GM06990 (cell line): Measurements from ENCODE around the gene GCA.

Experiments
- DNase-seq: peaks from one replicate; pipeline ENCODE4 v3.0.0-alpha.2; 2011; ENCODE audit not compliant: insufficient read length; ENCODE audit errors: extremely low read depth
- H3K27me3 ChIP-seq: replicated peaks from 2 replicates; pipeline ENCODE4 v1.6.0; 2011; ENCODE audit warnings: low read length; ENCODE audit not compliant: control insufficient read depth, insufficient read depth
- H3K36me3 ChIP-seq: 2 replicates; pipeline ENCODE4 v1.5.1; 2011; ENCODE audit warnings: low read length; ENCODE audit not compliant: control insufficient read depth, insufficient read depth
- H3K4me3 ChIP-seq: replicated peaks from 2 replicates; pipeline ENCODE4 v1.5.1; 2011; ENCODE audit warnings: low read depth, mild to moderate bottlenecking, control low read depth, low read length
- CTCF ChIP-seq: IDR thresholded peaks from 2 replicates; pipeline ENCODE4 v1.5.1; 2011; ENCODE audit warnings: low read length, control low read depth, mild to moderate bottlenecking, inconsistent platforms; ENCODE audit not compliant: insufficient read depth, poor library complexity, severe bottlenecking

The GCA gene

GRCh38 chr2:162315938-162316337 lies 28.0 kb upstream of the GCA start:
- Histone ChIP-seq H3K36me3 (no peaks in the 10 kb centered on the region; the same call in 1 of the 2 replicates), H3K4me3 (peak overlapping the region; percentile 100), H3K27me3 (no peaks in the 10 kb centered on the region)
- TF ChIP-seq CTCF = no peak
- no peak for DNase-seq

- Histone ChIP-seq H3K4me3 (peak overlapping the region; percentile 100), H3K27me3 (no peaks in the 10 kb centered on the region), H3K36me3 (no peaks in the 10 kb centered on the region; the same call in 1 of the 2 replicates)
- TF ChIP-seq CTCF = no peak
- DNase-seq = no peak
Measured at GRCh38 chr2:162316590-162316989, 27.3 kb upstream of the GCA start.

GRCh38 chr2:162317058-162317742 lies 26.7 kb upstream of the GCA start:
- DNase-seq = no peak
- H3K4me3 ChIP-seq = peak overlapping the region; percentile 100

GRCh38 chr2:162317861-162318327 lies 26.0 kb upstream of the GCA start:
- H3K27me3 ChIP-seq = no peaks in the 10 kb centered on the region
- TF ChIP-seq CTCF = no peak
- H3K36me3 ChIP-seq = no peaks in the 10 kb centered on the region; the same call in 1 of the 2 replicates
- peak; percentile 58 for DNase-seq
- H3K4me3 ChIP-seq = peak overlapping the region; percentile 100

More at GRCh38 chr2:162317058-162317742, 26.7 kb upstream of the GCA start:
- H3K36me3 ChIP-seq = no peaks in the 10 kb centered on the region; the same call in 1 of the 2 replicates
- TF ChIP-seq CTCF = no peak
- H3K27me3 ChIP-seq = no peaks in the 10 kb centered on the region

GRCh38 chr2:162318328-162319180 lies 25.4 kb upstream of the GCA start, which contains the start of gene IFIH1:
TSS of gene IFIH1 (minus strand) at chr2:162318684. CDS start at chr2:162318307, 377 bp downstream.
- peak within 1 kb of the TSS; percentile 100 for H3K4me3 ChIP-seq
- H3K27me3 ChIP-seq = no peaks in the 10 kb centered on the region
- peak; percentile 52 for TF ChIP-seq CTCF
- no peaks in the 10 kb centered on the region; the same call in 1 of the 2 replicates for H3K36me3 ChIP-seq
- DNase-seq = peak; percentile 83
